H1 (cell line): Measurements from ENCODE around the gene OBI1. TPM values are rescaled to one million over a fixed set of nuclear protein-coding genes. Genes with fewer than 3 reads are reported as not detected.

Experiments
- BACH1 ChIP-seq: IDR thresholded peaks from 2 replicates; pipeline ENCODE4 v1.6.1; 2012; ENCODE audit warnings: low read length, improper control_type of control experiment
- BCL11A ChIP-seq, 2 experiments: IDR thresholded peaks; one replicate each; pipeline ENCODE4 v1.6.1; 2011; ENCODE audit warnings: low read depth in 2 of 2, low read length in 2 of 2, mild to moderate bottlenecking in 2 of 2
- CHD2 ChIP-seq: IDR thresholded peaks from 2 replicates; pipeline ENCODE4 v1.6.1; 2012; ENCODE audit warnings: low read length, improper control_type of control experiment
- EZH2 ChIP-seq: fragments of 200-600 bp; sonication (generic); IDR thresholded peaks from 2 replicates; pipeline ENCODE4 v1.7.1; 2012; ENCODE audit warnings: low read depth, mild to moderate bottlenecking, moderate library complexity, low read length, inconsistent platforms; ENCODE audit not compliant: severe bottlenecking
- SP1 ChIP-seq: IDR thresholded peaks from 2 replicates; pipeline ENCODE4 v1.6.1; 2011; ENCODE audit warnings: low read depth, low read length
- SUZ12 ChIP-seq: fragments of 200-600 bp; sonication (generic); IDR thresholded peaks from 2 replicates; pipeline ENCODE4 v1.6.1; 2012; ENCODE audit warnings: mild to moderate bottlenecking, inconsistent platforms, low read length, moderate library complexity, mixed read lengths
- TAF1 ChIP-seq: IDR thresholded peaks from 2 replicates; pipeline ENCODE4 v1.6.1; 2011; ENCODE audit warnings: mild to moderate bottlenecking, low read depth, low read length
- polyA plus RNA-seq, 7 experiments: library from polyadenylated mRNA; depleted of rRNA in 3 of 7; stranded (reverse) in 5 of 7; unstranded in 2 of 7; fragments of >200 nt in 5 of 7; fragments of 200-250 nt in 2 of 7; gene quantifications; 1 replicate in 5 of 7; 2 replicates in 1 of 7; 4 replicates in 1 of 7; pipeline versions ENCODE4 v1.2.1 to v1.2.3, GENCODE V29; 2011 to 2013; ENCODE audit warnings: missing spikeins in 2 of 7, mixed read lengths in 2 of 7
- total RNA-seq: library from RNA; stranded (reverse); fragmentation: NEBNext Ultra II Directional; extraction: Animal tissue kit (Norgen Biotek cat#: 25700); gene quantifications from 2 replicates; pipeline ENCODE4 v1.2.1, GENCODE V29; 2021

The OBI1 gene
- total and polyA plus RNA-seq, 2 of the 8 experiments (the other 6 are each of a cell fraction or from before 2014, with no cell fraction given): 7.1 to 14.3 TPM

- TF ChIP-seq BACH1 (no peak), SP1 (no peak), SUZ12 (no peak), CHD2 (no peak), TAF1 (no peak), BCL11A (IDR thresholded peaks at IDR 0.05; ENCODE audit: low read depth in 2 of 2, low read length in 2 of 2) (no peak), EZH2 (no peak)
Measured at GRCh38 chr13:78611040-78611439, 47.9 kb downstream of the OBI1 start (continued).
